CD4-positive, alpha-beta T cell treated with Interleukin-15 for 1 hour (primary cell): Measurements from ENCODE around the gene CIDEC.

Source experiments
- DNase-seq: peaks from one replicate; pipeline ENCODE4 v3.0.0-alpha.2; 2020

Gene CIDEC

GRCh38 chr3:9841015-9841414 lies 39.0 kb downstream of the CIDEC start:
- no peak for DNase-seq

DNA sequence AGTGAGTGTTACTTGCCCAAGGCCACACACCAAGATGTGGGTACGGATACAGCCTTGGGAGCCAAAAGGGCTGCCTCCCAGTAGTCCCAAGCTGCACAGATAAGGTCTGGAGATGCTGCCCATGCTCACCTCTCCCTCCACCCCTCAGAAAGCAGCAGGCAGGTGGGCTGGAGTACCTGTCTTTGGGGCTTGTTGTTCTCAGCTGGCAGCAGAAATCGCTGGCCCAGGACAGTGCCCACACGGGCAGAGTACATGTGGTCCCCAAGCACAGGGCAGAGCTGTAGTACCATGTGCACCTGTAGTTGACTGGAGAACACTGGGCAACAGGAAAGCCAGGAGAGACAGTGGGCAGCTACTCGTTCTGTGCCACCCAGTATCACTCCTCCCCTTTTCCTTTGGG lies 41.2 kb downstream of the CIDEC start:
- DNase-seq = no peak

GRCh38 chr3:9837701-9838582 lies 42.1 kb downstream of the CIDEC start:
- DNase-seq = no peak

- DNase-seq = no peak
These were observed 45.3 kb downstream of the CIDEC start for GRCh38 chr3:9834520-9835380.

- no peak for DNase-seq
These were observed 47.0 kb downstream of the CIDEC start for GRCh38 chr3:9833078-9833477.

DNA sequence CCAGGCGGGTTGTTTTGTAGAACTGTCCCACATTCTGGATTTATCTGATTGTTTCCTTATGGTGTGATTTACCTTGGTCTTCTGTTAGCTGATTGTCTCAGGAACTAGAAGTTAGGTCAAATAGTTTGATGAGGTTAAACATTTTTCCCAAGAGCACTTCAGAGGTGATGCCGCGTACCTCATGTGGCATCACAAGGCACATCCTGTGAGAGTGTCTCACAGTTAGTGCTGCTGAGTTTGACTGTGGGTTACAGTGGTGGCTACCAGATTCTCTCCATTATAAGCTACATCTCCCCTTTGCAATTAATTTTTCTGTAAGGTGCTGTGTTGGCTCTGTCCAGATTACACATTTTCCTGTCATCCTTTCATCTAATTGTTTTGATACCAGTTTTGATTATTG lies 48.8 kb downstream of the CIDEC start:
- no peak for DNase-seq

DNA sequence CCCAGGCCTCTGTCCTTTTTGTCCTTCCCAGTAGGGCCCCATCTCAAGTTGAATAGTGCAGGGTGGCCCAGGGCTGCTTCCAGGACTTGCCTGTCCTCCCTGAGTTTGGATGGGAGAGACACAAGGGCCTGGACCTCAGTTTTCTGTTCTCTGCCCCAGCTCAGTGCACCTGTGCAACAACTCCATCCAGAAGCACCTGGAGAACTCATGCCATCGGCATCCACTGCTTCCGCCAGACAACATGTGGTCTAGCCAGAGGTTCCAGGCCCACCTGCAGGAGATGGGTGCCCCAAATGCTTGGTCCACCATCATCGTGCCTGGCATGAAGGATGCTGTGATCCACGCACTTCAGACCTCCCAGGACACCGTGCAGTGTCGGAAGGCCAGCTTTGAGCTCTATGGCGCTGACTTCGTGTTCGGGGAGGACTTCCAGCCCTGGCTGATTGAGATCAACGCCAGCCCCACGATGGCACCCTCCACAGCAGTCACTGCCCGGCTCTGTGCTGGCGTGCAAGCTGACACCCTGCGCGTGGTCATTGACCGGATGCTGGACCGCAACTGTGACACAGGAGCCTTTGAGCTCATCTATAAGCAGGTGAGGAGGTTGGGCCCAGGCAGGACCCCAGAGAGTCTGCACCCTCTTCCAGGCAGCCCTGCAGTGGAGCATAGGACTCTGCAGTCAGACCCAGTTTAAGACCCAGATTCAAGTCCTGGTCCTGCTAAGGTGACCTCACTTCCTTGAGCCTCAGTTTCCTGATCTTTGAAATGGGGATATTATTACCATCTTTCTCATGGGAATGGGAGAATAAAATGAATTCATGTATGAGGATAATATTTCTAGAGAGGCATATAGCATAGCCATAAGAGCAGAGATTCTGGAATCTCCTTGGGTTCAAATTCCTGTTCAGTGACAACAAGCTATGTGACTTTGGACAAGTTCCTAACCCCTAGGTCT lies 51.0 kb downstream of the CIDEC start:
- DNase-seq = no peak

DNA sequence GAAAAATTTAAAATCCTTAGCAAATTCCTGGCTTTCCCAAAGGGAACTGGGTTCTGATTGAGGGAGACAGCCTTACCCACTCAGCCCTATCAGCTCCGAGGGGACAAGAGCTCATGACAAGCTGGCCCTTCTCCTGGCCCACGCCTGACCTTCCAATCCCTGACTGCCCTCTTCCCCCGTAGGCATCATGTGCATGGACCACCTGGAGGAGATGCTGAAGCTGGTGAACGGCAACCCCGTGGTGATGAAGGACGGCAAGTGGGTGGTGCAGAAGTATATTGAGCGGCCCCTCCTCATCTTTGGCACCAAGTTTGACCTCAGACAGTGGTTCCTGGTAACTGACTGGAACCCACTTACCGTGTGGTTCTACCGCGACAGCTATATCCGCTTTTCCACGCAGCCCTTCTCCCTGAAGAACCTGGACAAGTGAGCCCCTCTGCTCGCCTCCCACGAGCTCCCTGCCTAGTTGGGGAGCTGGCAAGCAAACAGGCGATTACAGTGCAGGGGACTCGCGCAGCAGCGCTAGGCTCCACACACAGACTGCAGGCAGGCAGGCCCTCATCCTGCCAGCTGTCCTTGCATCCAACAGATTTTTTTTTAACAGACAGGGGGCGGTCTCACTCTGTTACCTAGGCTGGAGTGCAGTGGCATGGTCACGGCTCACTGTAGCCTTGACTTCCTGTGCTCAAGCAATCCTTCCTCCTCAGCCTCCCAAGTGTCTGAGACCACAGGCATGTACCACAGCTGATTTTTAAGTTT lies 53.1 kb downstream of the CIDEC start:
- no peak for DNase-seq

GRCh38 chr3:9825451-9826040 lies 54.5 kb downstream of the CIDEC start:
- DNase-seq = no peak

DNA sequence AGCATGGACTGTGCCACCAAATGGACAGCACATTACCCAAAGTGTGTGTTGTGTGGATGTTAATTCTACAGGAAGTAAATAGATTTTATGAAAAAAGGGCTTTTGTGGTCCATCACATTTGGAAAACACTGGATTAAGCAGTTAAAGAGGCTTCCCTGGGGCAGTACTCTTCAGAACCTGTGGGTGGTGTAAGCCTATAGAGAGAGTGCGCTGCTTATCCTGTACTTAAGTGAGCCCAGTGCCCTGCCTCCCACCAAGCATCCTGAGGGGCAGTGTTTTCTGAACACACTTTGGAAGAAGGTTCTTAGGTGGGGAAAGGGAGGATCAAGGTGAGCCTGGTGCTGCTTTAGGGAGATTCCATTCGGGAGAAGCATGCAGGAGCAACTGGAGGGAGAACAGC lies 59.1 kb downstream of the CIDEC start:
- no peak for DNase-seq

- no peak for DNase-seq
These were observed 59.5 kb downstream of the CIDEC start for GRCh38 chr3:9820543-9820942.

- DNase-seq = no peak
These were observed 61.3 kb downstream of the CIDEC start for GRCh38 chr3:9818666-9819335.

DNA sequence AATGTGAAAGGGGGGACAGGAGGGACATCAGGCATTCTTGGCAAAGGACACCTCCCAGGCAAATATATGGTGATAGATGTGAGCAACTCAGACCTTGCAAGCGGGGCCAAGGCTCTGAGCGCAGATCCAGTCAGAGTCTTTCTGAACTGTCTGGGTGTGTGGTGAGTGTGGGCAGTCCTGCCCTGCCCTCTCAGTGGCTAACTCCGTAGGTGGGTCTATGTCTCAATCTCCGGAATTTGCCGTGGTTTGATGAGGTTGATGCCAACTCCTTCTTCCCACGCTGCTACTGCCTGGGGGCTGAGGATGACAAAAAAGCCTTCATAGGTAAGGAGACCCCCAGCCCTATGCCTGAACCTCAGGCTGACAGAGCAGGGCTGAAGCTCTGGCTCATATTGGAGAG lies 62.6 kb downstream of the CIDEC start:
- no peak for DNase-seq
